Tibial artery (tissue), 4 donors: ENCODE measurements around the gene FBXO24.
A peak's percentile ranks its signal among the peaks of the same experiment; 100 is the strongest.

Experiments used
- DNase-seq, 2 donors: peaks; one replicate each; pipeline ENCODE4 v3.0.0-alpha.2; 2019
- H3K27ac ChIP-seq, 2 donors: fragments of 200-600 bp; sonication (generic) in 1 of 2; 1 replicate in 1 of 2; 2 replicates in 1 of 2; pipeline ENCODE4 v1.5.1; 2018 to 2019; ENCODE audit warnings: mild to moderate bottlenecking in 1 of 2
- H3K27me3 ChIP-seq, 2 donors: fragments of 200-600 bp; sonication (generic) in 1 of 2; one replicate each; pipeline versions ENCODE4 v1.5.1 to v1.6.0; 2016 to 2019
- H3K36me3 ChIP-seq, 3 donors: fragments of 200-600 bp; sonication (generic) in 2 of 3; one replicate each; pipeline ENCODE4 v1.5.1; 2016 to 2019; ENCODE audit warnings: mild to moderate bottlenecking in 2 of 3
- H3K4me1 ChIP-seq, 4 donors: fragments of 200-600 bp; sonication (generic) in 2 of 4; 1 replicate in 3 of 4; 2 replicates in 1 of 4; pipeline ENCODE4 v1.5.1; 2016 to 2019
- H3K4me3 ChIP-seq, 2 donors: fragments of 200-600 bp; sonication (generic) in 1 of 2; 1 replicate in 1 of 2; 2 replicates in 1 of 2; pipeline ENCODE4 v1.5.1; 2018 to 2019; ENCODE audit warnings: mild to moderate bottlenecking in 2 of 2
- H3K9me3 ChIP-seq, 3 donors: fragments of 200-600 bp; sonication (generic) in 1 of 3; one replicate each; pipeline ENCODE4 v1.5.1; 2016 to 2019
- intact Hi-C: fragments of 100-400 bp; cut with DNase I; formaldehyde crosslinking; loops from one replicate; pipeline ENCODE4 v1.15.0; 2023; ENCODE audit warnings: low total_unique reads
- TF ChIP-seq, protein P1 (sequence below), 2 experiments: fragments of 200-600 bp in 1 of 2; fragments of 450-650 bp in 1 of 2; IDR thresholded peaks; one replicate each; pipeline ENCODE4 v1.5.1; 2017 to 2019; ENCODE audit warnings: antibody characterized with exemption in 2 of 2, mild to moderate bottlenecking in 1 of 2, moderate library complexity in 1 of 2

The FBXO24 gene

DNA sequence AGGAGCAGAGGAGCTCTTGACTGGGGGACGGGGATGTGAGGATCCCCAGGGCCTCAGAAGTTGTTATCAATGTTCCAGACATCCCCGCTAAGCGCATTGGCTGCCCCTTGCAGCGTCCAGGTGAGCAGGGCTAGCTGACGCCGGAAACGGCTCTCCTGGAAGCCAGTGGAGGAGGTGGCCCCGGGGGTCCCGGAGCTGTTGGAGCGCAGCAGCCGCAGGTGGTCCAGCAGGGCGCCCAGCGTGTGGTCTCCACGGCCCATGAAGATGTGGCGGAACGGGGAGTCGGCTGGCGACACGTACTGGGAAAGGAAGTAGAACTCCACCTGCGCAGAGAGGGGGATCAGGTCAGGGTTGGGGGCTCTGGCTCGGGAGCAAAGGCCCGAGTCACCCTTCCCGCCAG, 34.7 kb downstream of the FBXO24 start:
- TF ChIP-seq, protein P1, sequence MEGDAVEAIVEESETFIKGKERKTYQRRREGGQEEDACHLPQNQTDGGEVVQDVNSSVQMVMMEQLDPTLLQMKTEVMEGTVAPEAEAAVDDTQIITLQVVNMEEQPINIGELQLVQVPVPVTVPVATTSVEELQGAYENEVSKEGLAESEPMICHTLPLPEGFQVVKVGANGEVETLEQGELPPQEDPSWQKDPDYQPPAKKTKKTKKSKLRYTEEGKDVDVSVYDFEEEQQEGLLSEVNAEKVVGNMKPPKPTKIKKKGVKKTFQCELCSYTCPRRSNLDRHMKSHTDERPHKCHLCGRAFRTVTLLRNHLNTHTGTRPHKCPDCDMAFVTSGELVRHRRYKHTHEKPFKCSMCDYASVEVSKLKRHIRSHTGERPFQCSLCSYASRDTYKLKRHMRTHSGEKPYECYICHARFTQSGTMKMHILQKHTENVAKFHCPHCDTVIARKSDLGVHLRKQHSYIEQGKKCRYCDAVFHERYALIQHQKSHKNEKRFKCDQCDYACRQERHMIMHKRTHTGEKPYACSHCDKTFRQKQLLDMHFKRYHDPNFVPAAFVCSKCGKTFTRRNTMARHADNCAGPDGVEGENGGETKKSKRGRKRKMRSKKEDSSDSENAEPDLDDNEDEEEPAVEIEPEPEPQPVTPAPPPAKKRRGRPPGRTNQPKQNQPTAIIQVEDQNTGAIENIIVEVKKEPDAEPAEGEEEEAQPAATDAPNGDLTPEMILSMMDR (IDR thresholded peaks at IDR 0.05): no peak
- no peaks in the 10 kb centered on the region for H3K4me1 ChIP-seq
- no peaks in the 10 kb centered on the region for H3K27me3 ChIP-seq
- no peak overlapping the region for H3K27ac ChIP-seq
- H3K4me3 ChIP-seq: no peak overlapping the region
- peaks cover 0 to 27% (median 0%) of the 10 kb centered on the region in 3 donors for H3K36me3 ChIP-seq
- no peak for DNase-seq
- H3K9me3 ChIP-seq: no peaks in the 10 kb centered on the region
- intact Hi-C loops: no loop called here

DNA sequence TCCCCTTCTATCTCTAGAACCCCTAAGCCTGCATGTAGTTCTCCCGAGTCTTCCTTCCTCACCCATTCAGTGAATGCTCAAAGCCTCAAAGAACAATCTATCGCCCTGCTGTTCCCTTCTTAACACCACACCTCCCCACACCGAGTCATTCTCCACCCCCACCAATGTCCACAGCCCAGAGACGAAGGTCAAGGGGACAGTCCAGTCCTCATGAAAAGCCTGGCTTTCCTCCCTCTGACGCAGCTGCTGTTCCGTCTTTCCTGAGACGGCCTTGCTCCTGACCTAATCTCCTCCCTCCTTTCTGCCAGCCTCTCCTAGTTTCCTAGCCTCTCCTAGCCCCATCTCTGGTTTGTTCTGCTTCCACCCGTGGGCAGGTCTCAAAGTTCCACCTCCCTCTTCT, 35.4 kb downstream of the FBXO24 start:
- peaks cover 0 to 4% (median 4%) of the 10 kb centered on the region in 4 donors for H3K4me1 ChIP-seq
- H3K9me3 ChIP-seq: no peaks in the 10 kb centered on the region
- intact Hi-C loops: no loop called here
- peaks cover 0 to 23% (median 0%) of the 10 kb centered on the region in 3 donors for H3K36me3 ChIP-seq
- TF ChIP-seq, protein P1 (IDR thresholded peaks at IDR 0.05): no peak
- H3K27me3 ChIP-seq: no peaks in the 10 kb centered on the region
- H3K4me3 ChIP-seq: no peak overlapping the region
- no peak for DNase-seq
- H3K27ac ChIP-seq: no peak overlapping the region

DNA sequence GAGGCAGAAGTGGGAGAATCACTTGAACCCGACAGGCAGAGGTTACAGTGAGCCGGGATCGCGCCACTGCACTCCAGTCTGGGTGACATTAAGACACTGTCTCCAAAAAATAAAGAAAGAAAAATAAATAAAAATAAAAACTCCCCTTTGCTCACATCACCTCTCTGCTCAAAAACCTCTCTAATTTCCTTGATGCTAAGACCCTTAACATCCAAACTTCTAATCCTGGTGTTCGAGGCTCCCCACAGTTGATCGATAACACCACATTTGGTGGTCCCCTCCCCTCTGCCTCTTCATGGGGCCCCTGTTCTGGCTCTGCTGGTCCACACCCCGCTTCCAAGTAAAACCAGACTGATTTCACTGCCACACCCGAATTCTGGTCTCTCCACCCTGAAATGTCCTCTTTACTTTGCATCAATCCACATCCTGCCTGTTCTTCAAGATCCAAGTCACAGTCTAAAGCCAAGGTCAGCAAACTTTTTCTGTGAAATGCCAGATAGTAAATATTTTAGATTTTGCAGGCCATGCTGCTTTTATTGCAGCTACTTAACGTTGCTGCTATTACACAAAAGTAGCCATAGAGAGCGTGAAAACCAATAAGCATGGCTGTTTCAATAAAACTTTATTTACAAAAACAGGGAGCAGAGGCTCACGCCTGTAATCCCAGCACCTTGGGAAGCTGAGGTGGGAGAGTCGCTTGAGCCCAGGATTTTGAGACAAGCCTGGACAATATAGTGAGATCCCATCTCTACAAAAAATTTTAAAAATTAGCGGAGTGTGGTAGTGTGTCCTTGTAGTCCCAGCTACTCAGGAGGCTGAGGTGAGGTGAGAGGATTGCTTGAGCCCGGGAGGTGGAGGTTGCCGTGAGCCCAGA, 38.1 kb downstream of the FBXO24 start:
- no peak for DNase-seq
- Histone ChIP-seq H3K27me3 (peaks cover 0 to 14% of the 10 kb centered on the region in 2 donors), H3K9me3 (no peaks in the 10 kb centered on the region), H3K27ac (no peak overlapping the region), H3K4me1 (peaks cover 0 to 11% (median 9%) of the 10 kb centered on the region in 4 donors), H3K4me3 (no peak overlapping the region), H3K36me3 (peaks cover 0 to 21% (median 0%) of the 10 kb centered on the region in 3 donors)
- intact Hi-C loops: no loop called here
- TF ChIP-seq, protein P1 (IDR thresholded peaks at IDR 0.05): no peak

DNA sequence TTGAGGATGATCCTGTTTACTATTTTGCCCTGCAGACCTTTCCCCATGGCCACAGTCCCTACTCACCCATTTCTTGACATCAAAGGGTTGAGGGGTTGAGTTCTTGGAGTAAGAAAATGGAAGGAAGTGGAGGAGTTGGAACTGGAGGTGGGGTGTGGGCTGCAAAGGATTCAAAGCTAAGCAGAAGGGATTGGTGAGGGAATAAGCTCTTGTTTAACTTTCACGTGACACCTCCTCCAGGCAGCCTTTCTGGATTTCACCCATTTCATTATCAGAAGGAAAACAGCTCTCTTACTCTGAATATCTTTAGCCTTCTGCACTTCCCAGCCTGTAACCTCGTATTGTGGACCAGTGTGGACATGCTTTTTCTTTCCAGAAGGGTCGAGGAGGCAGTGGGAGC, 39.9 kb downstream of the FBXO24 start:
- H3K27ac ChIP-seq: peak overlapping the region in 1 of 2 donors; percentile 9
- H3K4me1 ChIP-seq: peaks cover 0 to 11% (median 9%) of the 10 kb centered on the region in 4 donors
- peak overlapping the region; percentile 28 to 43 for H3K4me3 ChIP-seq
- H3K27me3 ChIP-seq: peaks cover 0 to 14% of the 10 kb centered on the region in 2 donors
- peaks cover 0 to 7% (median 0%) of the 10 kb centered on the region in 3 donors for H3K36me3 ChIP-seq
- no peak for DNase-seq
- H3K9me3 ChIP-seq: no peaks in the 10 kb centered on the region
- TF ChIP-seq, protein P1 (IDR thresholded peaks at IDR 0.05): no peak
- intact Hi-C loops: no loop called here

DNA sequence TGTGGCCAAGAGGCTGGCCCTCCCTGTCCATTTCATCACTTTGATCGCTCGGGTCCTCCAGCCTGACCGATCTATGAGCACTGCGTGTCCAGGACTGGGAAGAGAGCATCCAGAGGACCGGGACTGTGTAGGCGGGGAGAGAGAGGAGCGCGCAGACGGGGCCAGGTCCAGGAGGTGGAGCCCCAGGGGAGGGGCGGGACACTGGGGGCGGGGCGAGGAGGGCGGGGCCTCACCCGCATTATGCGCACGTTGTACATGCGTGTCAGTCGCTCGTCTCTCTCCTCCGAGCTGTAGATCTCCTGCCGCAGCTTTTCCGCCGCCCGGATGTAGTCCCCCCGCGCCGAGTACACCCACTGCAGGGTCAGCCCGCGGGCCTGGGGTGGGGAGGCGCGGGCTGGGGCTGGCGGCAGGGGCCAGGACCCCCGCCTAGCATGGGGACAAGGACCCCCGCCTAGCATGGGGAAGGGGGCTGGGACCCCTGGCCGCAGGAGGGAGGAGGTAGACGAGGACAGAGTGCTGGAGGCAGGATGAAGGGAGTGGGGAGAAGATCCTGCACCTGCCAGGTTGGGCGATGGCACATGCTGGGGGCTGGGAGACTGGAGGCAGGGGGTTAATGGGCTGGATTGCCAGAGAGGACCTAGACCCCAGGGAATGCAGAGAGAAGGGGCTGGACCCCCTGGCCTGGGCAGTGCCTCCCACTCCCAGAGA, 40.6 kb downstream of the FBXO24 start:
- H3K27ac ChIP-seq: peak overlapping the region in 1 of 2 donors; percentile 9
- no peaks in the 10 kb centered on the region for H3K9me3 ChIP-seq
- peaks cover 0 to under 1% (median 0%) of the 10 kb centered on the region in 3 donors for H3K36me3 ChIP-seq
- H3K27me3 ChIP-seq: peaks cover 0 to 17% of the 10 kb centered on the region in 2 donors
- peaks cover 0 to 11% (median 9%) of the 10 kb centered on the region in 4 donors for H3K4me1 ChIP-seq
- TF ChIP-seq, protein P1 (IDR thresholded peaks at IDR 0.05): no peak
- peak; percentile 72 to 89 for DNase-seq
- H3K4me3 ChIP-seq: peak overlapping the region; percentile 28 to 43
- intact Hi-C loops: no loop called here
